IPS-20b (cell line): ENCODE data around the gene FOXA3.
A peak's percentile ranks its signal among the peaks of the same experiment; 100 is the strongest.
"Not testable (repeated sequence)": the region's sequence is repeated elsewhere in the genome, so short reads cannot be mapped to it uniquely, and the experiment has no call there.

ENCODE experiments used
- H3K27ac ChIP-seq: one replicate; pipeline ENCODE4 v1.5.1; 2013; ENCODE audit warnings: low read length
- H3K27me3 ChIP-seq: 2 replicates; pipeline ENCODE4 v1.6.1; 2013; ENCODE audit warnings: mild to moderate bottlenecking, low read length, inconsistent platforms; ENCODE audit not compliant: insufficient read depth
- H3K36me3 ChIP-seq: 2 replicates; pipeline ENCODE4 v1.6.1; 2013; ENCODE audit warnings: low read depth, mild to moderate bottlenecking, inconsistent platforms, low read length, moderate library complexity; ENCODE audit not compliant: insufficient read depth
- H3K4me1 ChIP-seq: 2 replicates; pipeline ENCODE4 v1.6.1; 2013; ENCODE audit warnings: mild to moderate bottlenecking, control low read depth, inconsistent platforms, low read length, moderate library complexity; ENCODE audit not compliant: insufficient read depth
- H3K4me3 ChIP-seq: 2 replicates; pipeline ENCODE4 v1.5.1; 2013; ENCODE audit warnings: mild to moderate bottlenecking, low read length, inconsistent platforms
- H3K9ac ChIP-seq: 2 replicates; pipeline ENCODE4 v1.6.1; 2013; ENCODE audit warnings: low read depth, mild to moderate bottlenecking, inconsistent platforms, low read length, moderate library complexity
- H3K9me3 ChIP-seq: 2 replicates; pipeline ENCODE4 v1.6.1; 2013; ENCODE audit warnings: mild to moderate bottlenecking, low read depth, low read length, inconsistent platforms; ENCODE audit not compliant: insufficient read depth

The FOXA3 gene

DNA sequence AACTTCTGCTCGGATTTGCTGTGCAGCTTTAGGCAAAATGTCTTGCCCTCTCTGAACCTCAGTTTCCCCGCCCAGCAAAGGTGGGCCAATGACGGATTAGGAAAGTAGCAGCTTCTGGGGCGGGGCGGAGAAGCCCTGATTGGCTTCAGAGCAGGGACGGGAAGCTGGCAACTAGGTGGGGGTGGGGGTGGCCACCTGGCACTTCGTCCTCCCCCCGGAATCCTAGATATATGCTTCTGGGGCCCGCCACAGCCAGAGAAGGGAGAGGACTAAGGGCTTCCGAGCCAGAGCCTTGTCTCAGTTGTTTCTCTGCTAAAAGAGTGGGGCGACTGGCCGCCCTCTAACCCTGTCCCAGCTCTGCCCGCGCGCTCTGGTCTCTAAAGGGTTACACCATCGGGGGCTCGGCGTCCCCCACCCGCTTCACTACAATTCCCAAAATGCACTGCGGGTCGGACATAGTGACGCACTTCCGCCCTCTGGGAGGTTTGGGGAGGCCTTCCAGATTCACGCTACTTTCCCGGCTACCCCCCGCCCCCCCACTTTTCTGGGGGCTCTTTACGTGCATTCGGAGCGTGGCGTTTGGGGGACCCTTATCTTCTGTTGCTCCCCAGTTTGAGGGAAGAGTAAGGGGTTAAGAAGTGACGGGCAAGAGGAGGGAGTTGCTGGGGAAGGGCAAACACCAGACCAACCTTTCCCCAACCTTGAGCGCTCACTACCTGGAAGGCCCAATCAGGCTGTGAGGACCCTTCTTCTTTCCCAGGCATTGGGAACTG is 22.5 kb downstream of the FOXA3 start:
- H3K27ac ChIP-seq: peak overlapping the region; percentile 89
- peak overlapping the region; percentile 81 for H3K4me3 ChIP-seq
- no peaks in the 10 kb centered on the region for H3K27me3 ChIP-seq
- H3K9ac ChIP-seq: peak overlapping the region; percentile 90
- no peaks in the 10 kb centered on the region for H3K9me3 ChIP-seq
- H3K36me3 ChIP-seq: no peaks in the 10 kb centered on the region
- H3K4me1 ChIP-seq: peaks cover 9% of the 10 kb centered on the region; the same call in 1 of the 2 replicates

DNA sequence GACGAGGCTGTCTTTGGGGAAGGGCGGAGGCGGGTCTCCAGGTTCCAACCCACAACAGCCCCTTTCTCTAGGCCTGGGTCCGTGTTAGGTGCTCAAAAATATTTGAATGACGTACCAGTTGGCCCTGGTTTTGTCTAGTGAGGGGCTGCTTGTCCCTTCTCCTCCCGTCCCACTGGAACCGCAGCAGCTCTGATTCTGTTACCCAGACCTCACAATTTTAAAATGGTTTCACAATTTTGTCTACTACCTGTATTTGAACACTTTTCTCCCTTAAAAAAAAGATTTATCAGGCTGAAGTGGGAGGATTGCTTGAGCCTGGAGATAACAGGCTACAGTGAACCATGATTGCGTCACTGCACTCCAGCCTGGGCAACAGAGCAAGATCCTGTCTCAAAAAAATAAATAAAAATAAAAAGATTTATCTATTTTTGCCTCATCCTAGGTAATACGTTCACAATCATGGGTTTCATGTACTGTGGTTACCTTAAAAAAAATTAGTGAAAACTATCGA is 23.1 kb downstream of the FOXA3 start:
- H3K4me3 ChIP-seq: peak overlapping the region; percentile 81
- H3K9me3 ChIP-seq: no peaks in the 10 kb centered on the region
- H3K4me1 ChIP-seq: peaks cover 2% of the 10 kb centered on the region; the same call in 1 of the 2 replicates
- H3K27me3 ChIP-seq: no peaks in the 10 kb centered on the region
- no peaks in the 10 kb centered on the region for H3K36me3 ChIP-seq
- H3K9ac ChIP-seq: peak overlapping the region; percentile 90; the same call in 1 of the 2 replicates
- H3K27ac ChIP-seq: peak overlapping the region; percentile 89

DNA sequence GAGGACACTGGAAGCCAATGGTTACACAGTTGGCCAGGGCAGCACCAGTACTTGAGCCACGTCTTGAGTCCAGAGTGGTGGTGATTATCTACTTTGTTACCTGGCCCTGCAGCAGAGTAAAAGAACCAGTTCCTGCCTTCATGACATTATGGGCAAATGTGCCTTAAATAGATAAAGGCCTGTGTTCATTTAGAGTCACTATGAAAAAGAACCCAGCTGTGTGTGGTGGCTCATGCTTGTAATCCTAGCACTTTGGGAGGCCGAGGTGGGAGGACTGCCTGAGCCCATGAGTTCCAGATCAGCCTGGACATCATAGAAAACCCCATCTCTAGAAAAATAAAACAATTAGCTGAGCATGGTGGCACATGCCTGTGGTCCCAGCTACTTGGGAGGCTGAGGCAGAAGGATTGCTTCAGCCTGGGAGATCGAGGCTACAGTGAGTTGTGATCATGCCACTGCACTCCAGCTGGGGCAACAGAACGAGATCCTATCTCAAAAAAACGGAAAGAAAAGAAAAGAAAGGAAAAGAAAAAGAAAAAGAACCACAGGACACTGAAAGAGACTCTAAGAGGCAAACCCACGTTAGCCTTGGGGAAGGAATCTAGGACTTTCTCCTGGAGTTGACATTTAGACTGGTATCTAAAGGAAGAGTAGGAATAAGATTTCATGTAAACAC is 25.2 kb downstream of the FOXA3 start:
- Histone ChIP-seq H3K27me3 (no peaks in the 10 kb centered on the region), H3K4me1 (no peaks in the 10 kb centered on the region), H3K9ac (no peak overlapping the region), H3K27ac (no peak overlapping the region), H3K36me3 (no peaks in the 10 kb centered on the region), H3K9me3 (no peaks in the 10 kb centered on the region), H3K4me3 (no peak overlapping the region)

DNA sequence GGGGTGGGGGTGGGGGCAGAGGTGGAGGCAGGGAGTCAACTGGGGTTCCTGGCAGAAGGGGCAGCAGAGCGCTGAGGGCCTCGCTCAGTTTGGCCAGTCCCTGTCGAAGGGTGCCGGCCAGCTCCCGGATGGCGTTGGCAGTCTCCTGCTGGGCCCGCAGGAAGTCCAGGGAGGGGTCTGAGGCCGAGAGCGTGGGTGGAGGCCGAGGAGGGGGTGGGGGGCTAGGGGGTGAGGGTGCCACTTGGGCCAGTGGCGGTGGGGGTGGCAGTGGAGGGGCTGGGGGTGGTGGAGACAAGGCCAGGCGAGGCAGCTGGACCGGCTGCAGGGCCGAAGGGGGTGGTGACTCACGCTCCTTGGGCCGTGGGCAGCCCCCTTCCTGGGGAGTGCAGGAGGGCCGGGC is 26.8 kb downstream of the FOXA3 start:
- no peak overlapping the region for H3K27ac ChIP-seq
- no peaks in the 10 kb centered on the region for H3K27me3 ChIP-seq
- no peaks in the 10 kb centered on the region for H3K4me1 ChIP-seq
- no peaks in the 10 kb centered on the region for H3K36me3 ChIP-seq
- no peak overlapping the region for H3K9ac ChIP-seq
- no peaks in the 10 kb centered on the region for H3K9me3 ChIP-seq
- H3K4me3 ChIP-seq: no peak overlapping the region

DNA sequence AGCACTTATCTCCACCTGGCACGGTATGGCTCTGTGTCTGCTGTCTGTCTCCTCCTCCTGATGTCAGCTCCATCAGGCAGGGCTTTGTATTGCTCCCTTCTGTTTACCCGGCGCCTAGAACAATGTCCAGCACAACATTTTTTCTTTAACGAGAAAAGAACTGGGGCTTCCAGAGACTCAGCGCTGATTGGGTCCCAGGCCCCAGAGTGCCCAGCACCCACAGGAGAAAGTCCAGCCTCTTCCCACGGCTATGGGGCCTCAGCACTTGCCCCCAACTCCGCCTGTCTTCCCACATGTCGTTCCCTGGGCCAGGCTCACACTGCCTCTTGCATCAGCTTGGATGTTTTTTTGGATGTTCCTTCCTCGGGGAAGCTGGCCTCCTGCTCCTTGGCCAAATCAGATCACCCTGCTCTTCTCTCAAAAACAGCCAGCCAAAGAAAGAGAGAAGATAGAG is 31.4 kb downstream of the FOXA3 start:
- Histone ChIP-seq H3K9ac (no peak overlapping the region), H3K9me3 (no peaks in the 10 kb centered on the region), H3K27me3 (peaks cover 8% of the 10 kb centered on the region), H3K27ac (no peak overlapping the region), H3K4me3 (no peak overlapping the region), H3K36me3 (peaks cover 6% of the 10 kb centered on the region), H3K4me1 (no peaks in the 10 kb centered on the region)

DNA sequence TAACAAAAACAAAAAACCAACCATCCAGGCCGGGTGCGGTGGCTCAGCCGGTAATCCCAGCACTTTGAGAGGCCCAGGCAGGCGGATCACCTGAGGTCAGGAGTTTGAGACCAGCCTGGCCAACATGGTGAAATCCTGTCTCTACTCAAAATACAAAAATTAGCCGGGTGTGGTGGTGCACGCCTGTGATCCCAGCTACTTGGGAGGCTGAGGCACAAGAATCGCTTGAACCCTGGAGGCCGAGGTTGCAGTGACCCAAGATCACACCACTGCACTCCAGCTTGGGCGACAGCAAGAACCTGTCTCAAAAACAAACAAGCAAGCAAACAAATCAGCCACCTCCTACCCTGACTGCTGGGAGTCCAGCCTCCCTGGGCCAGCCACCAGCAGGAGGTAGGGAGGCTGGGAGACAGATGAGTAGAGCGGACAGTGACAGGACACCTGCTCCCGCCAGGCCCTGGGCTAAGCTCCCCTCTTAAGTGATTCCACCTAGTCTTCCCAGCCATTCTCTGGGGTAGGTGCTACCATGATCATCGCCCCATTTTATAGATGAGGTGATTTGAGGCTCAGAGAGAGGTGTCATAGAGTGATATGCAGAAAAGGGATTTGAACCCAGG is 32.0 kb downstream of the FOXA3 start:
- H3K4me3 ChIP-seq, H3K27ac ChIP-seq, H3K9ac ChIP-seq, H3K4me1 ChIP-seq, H3K36me3 ChIP-seq, H3K9me3 ChIP-seq: not testable (repeated sequence)
- H3K27me3 ChIP-seq: peaks cover 14% of the 10 kb centered on the region

DNA sequence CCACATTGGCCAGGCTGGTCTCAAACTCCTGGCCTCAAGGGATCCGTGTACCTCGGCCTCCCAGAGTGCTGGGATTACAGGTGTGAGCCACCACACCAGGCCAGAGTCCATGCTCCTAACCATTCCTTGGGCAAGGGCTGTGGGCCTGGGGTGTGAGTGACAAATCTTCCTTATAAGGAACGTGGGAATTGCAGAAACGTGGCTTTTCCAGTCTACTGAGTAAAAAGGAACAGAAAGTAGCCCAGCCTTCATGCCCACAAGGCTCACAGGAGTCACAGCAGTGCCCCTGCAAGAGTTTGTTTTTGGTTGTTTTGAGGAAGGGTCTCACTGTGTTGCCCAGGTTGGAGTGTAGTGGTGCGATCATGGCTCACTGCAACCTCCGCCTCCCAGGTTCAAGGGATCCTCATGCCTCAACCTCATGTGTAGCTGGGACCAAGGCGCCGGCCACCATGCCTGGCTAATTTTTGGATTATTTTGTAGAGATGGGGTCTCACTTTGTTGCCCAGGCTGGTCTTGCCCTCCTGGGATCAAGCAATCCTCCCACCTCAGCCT is 33.2 kb downstream of the FOXA3 start:
- no peak overlapping the region for H3K9ac ChIP-seq
- no peaks in the 10 kb centered on the region for H3K9me3 ChIP-seq
- H3K4me1 ChIP-seq: peaks cover 3% of the 10 kb centered on the region; the same call in 1 of the 2 replicates
- no peak overlapping the region for H3K4me3 ChIP-seq
- H3K36me3 ChIP-seq: peaks cover 6% of the 10 kb centered on the region
- peaks cover 25% of the 10 kb centered on the region for H3K27me3 ChIP-seq
- H3K27ac ChIP-seq: no peak overlapping the region

DNA sequence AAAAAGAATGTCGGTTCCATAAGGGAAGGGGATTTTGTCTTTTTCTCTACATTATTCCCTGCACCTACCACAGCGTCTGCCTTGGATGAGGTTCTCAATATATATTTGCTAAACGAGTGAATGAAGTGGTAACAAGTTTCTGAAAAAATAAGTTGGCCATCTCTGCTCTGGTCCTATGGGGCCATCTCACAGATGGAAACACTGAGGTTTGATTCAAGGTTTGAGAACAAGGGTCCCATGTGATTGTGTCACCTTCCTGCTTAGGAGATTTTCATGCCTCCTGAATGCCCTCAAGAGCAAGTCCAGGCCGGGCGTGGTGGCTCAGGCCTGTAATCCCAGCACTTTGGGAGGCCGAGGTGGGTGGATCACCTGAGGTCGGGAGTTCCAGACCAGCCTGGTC is 35.1 kb downstream of the FOXA3 start:
- no peak overlapping the region for H3K27ac ChIP-seq
- H3K36me3 ChIP-seq: peaks cover 6% of the 10 kb centered on the region
- H3K9ac ChIP-seq: no peak overlapping the region
- peaks cover 3% of the 10 kb centered on the region; the same call in 1 of the 2 replicates for H3K4me1 ChIP-seq
- peaks cover 25% of the 10 kb centered on the region for H3K27me3 ChIP-seq
- H3K4me3 ChIP-seq: no peak overlapping the region
- no peaks in the 10 kb centered on the region for H3K9me3 ChIP-seq

DNA sequence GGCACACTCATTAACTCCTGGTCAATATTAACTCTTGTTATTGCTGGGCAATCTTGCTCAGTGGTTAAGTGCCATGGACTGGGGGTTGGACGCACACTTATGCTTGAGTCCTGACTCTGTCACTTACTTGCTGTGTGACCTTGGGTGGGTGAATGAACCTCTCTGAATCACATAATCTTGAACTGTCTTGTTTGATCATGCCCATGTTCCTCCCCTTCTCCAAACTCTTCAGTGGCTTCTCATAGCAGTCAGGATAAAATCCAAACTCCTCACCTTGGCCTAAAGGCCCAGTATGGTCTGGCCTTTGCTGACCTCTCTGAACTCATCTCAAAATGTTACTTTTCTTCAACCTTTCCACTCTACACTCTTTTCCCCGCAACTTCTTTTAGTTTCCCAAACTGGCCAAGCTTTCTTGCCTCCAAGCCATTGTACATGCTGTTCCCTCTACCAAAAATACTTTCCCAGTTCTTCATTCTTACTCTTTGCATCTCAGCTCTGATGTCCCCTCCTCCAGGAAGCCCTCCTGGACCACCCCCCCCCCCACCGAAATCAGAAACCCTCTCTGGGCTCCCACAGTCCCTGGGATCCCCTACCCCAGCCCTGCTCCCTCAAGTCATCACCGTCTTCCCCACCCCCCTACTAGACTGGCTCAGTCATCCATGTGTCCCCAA is 35.9 kb downstream of the FOXA3 start:
- H3K36me3 ChIP-seq: peaks cover 6% of the 10 kb centered on the region
- H3K4me1 ChIP-seq: peaks cover 3% of the 10 kb centered on the region; the same call in 1 of the 2 replicates
- H3K4me3 ChIP-seq: no peak overlapping the region
- no peak overlapping the region for H3K27ac ChIP-seq
- peaks cover 25% of the 10 kb centered on the region for H3K27me3 ChIP-seq
- no peak overlapping the region for H3K9ac ChIP-seq
- no peaks in the 10 kb centered on the region for H3K9me3 ChIP-seq

DNA sequence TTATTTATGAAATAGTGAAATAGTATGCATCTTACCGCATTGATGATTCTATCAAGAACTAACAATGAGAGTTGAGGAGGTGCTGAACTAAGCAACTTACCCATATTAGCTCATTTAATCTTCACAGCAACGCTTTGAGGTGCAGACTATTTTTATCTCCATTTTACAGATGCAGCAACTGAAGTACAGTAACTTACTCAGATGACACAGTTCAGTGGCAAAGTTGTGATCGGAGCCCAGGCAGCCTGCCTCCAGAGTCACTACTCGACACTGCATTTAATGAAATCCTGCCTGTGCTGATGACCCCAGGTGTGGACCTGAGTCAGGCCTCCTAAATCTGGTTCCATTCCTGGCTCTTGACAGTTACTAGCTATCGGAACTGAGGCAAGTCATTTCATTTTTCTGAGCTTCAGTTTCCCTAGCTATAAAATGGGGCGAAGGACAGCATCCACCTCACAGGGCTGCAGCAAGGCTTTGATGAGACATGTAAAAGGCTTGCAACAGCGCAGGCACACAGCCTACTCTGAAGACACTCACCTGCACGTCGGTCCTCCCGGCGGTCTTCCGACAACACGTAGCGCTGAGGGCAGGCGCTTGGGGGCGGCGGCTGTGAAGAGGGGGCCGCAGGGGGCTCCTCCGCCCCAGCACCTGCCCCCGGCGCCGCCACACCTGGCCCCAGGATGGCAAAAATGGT is 36.8 kb downstream of the FOXA3 start:
- no peak overlapping the region for H3K9ac ChIP-seq
- H3K9me3 ChIP-seq: no peaks in the 10 kb centered on the region
- H3K36me3 ChIP-seq: peaks cover 6% of the 10 kb centered on the region
- peaks cover 25% of the 10 kb centered on the region for H3K27me3 ChIP-seq
- H3K4me1 ChIP-seq: peaks cover 3% of the 10 kb centered on the region; the same call in 1 of the 2 replicates
- peak overlapping the region; percentile 89; the same call in 1 of the 2 replicates for H3K4me3 ChIP-seq
- H3K27ac ChIP-seq: no peak overlapping the region
